HEK293 (cell line): Measurements from ENCODE around the gene MRPL55.

Experiments used
- CTCF ChIA-PET: fragments of 350-600 bp; formaldehyde crosslinking; extraction: SDS; loops from one replicate; lab custom pipeline; 2021; ENCODE audit warnings: antibody characterized with exemption; lab: Yijun Ruan, JAX
- POLR2A ChIA-PET: fragments of 300-600 bp; formaldehyde crosslinking; extraction: SDS; loops from one replicate; lab custom pipeline; 2020; ENCODE audit warnings: antibody characterized with exemption, inconsistent platforms; lab: Yijun Ruan, JAX
- H3K27ac ChIP-seq: fragments of 200-500 bp; sonication (Bioruptor generic); 2 replicates; pipeline ENCODE4 v1.5.1; 2014; ENCODE audit warnings: low read depth, low read length, control low read depth, inconsistent platforms; ENCODE audit errors: extremely low read depth
- H3K36me3 ChIP-seq, 2 experiments: fragments of 200-500 bp in 1 of 2; sonication (Bioruptor generic) in 1 of 2; 1 replicate in 1 of 2; 2 replicates in 1 of 2; pipeline ENCODE4 v1.5.1; 2014 to 2017; ENCODE audit warnings: inconsistent platforms in 2 of 2, low read length in 2 of 2; ENCODE audit not compliant: control insufficient read depth in 2 of 2, insufficient read depth in 1 of 2
- H3K4me1 ChIP-seq: fragments of 200-500 bp; sonication (Bioruptor generic); 2 replicates; pipeline ENCODE4 v1.5.1; 2014; ENCODE audit warnings: mild to moderate bottlenecking, low read length, inconsistent platforms; ENCODE audit not compliant: control insufficient read depth, insufficient read depth
- H3K4me3 ChIP-seq: 2 replicates; pipeline ENCODE4 v1.5.1; 2011; ENCODE audit warnings: low read depth, mild to moderate bottlenecking, control low read depth, low read length, moderate library complexity
- H3K9me3 ChIP-seq: fragments of 200-500 bp; sonication (Bioruptor generic); 2 replicates; pipeline ENCODE4 v1.5.1; 2014; ENCODE audit warnings: low read depth, low read length, inconsistent platforms; ENCODE audit not compliant: control insufficient read depth, insufficient read depth
- FEZF1 ChIP-seq: fragments of 450-650 bp; formaldehyde crosslinking; IDR thresholded peaks from 2 replicates; pipeline ENCODE4 v1.5.1; 2016; ENCODE audit warnings: missing biosample characterization, missing genetic modification characterization
- GFI1B ChIP-seq: fragments of 450-650 bp; formaldehyde crosslinking; IDR thresholded peaks from 2 replicates; pipeline ENCODE4 v1.5.1; 2016; ENCODE audit warnings: missing biosample characterization, missing genetic modification characterization
- GLIS1 ChIP-seq: fragments of 450-650 bp; formaldehyde crosslinking; IDR thresholded peaks from 2 replicates; pipeline ENCODE4 v1.5.1; 2016; ENCODE audit warnings: missing biosample characterization, missing genetic modification characterization
- OVOL3 ChIP-seq: fragments of 450-650 bp; formaldehyde crosslinking; IDR thresholded peaks from 2 replicates; pipeline ENCODE4 v1.5.1; 2016; ENCODE audit warnings: missing biosample characterization, missing genetic modification characterization
- PRDM4 ChIP-seq: fragments of 450-650 bp; formaldehyde crosslinking; IDR thresholded peaks from 2 replicates; pipeline ENCODE4 v1.5.1; 2017; ENCODE audit warnings: missing biosample characterization, missing genetic modification characterization
- ZBTB49 ChIP-seq: fragments of 450-650 bp; formaldehyde crosslinking; IDR thresholded peaks from 2 replicates; pipeline ENCODE4 v1.5.1; 2016; ENCODE audit warnings: missing biosample characterization, missing genetic modification characterization, low read depth
- ZFP69B ChIP-seq: fragments of 450-650 bp; formaldehyde crosslinking; IDR thresholded peaks from 2 replicates; pipeline ENCODE4 v1.5.1; 2016; ENCODE audit warnings: missing biosample characterization, missing genetic modification characterization
- ZNF140 ChIP-seq: fragments of 450-650 bp; formaldehyde crosslinking; IDR thresholded peaks from 2 replicates; pipeline ENCODE4 v1.5.1; 2016; ENCODE audit warnings: missing biosample characterization, missing genetic modification characterization
- ZNF148 ChIP-seq: fragments of 450-650 bp; formaldehyde crosslinking; IDR thresholded peaks from 2 replicates; pipeline ENCODE4 v1.5.0; 2017; ENCODE audit warnings: missing biosample characterization, missing genetic modification characterization, borderline replicate concordance
- ZNF16 ChIP-seq: fragments of 450-650 bp; formaldehyde crosslinking; IDR thresholded peaks from 2 replicates; pipeline ENCODE4 v1.5.1; 2016; ENCODE audit warnings: low read depth, missing biosample characterization, missing genetic modification characterization
- ZNF202 ChIP-seq: fragments of 450-650 bp; formaldehyde crosslinking; IDR thresholded peaks from 2 replicates; pipeline ENCODE4 v1.5.1; 2016; ENCODE audit warnings: missing biosample characterization, missing genetic modification characterization, borderline replicate concordance
- ZNF23 ChIP-seq: fragments of 450-650 bp; formaldehyde crosslinking; IDR thresholded peaks from 2 replicates; pipeline ENCODE4 v1.5.1; 2016; ENCODE audit warnings: missing biosample characterization, missing genetic modification characterization, borderline replicate concordance
- ZNF24 ChIP-seq: fragments of 450-650 bp; formaldehyde crosslinking; IDR thresholded peaks from 2 replicates; pipeline ENCODE4 v1.5.1; 2016; ENCODE audit warnings: missing biosample characterization, missing genetic modification characterization
- ZNF398 ChIP-seq: fragments of 450-650 bp; formaldehyde crosslinking; IDR thresholded peaks from 2 replicates; pipeline ENCODE4 v1.5.1; 2017; ENCODE audit warnings: missing biosample characterization, missing genetic modification characterization
- ZNF449 ChIP-seq: fragments of 450-650 bp; formaldehyde crosslinking; IDR thresholded peaks from 2 replicates; pipeline ENCODE4 v1.5.1; 2017; ENCODE audit warnings: missing biosample characterization, mild to moderate bottlenecking, missing genetic modification characterization, moderate library complexity
- ZNF521 ChIP-seq: fragments of 450-650 bp; formaldehyde crosslinking; IDR thresholded peaks from 2 replicates; pipeline ENCODE4 v1.5.1; 2017; ENCODE audit warnings: missing biosample characterization, mild to moderate bottlenecking, missing genetic modification characterization
- ZNF530 ChIP-seq: fragments of 450-650 bp; formaldehyde crosslinking; IDR thresholded peaks from 2 replicates; pipeline ENCODE4 v1.5.1; 2016; ENCODE audit warnings: low read depth, missing biosample characterization, missing genetic modification characterization
- ZNF610 ChIP-seq: fragments of 450-650 bp; formaldehyde crosslinking; IDR thresholded peaks from 2 replicates; pipeline ENCODE4 v1.5.1; 2016; ENCODE audit warnings: missing biosample characterization, missing genetic modification characterization, borderline replicate concordance
- ZNF645 ChIP-seq: fragments of 450-650 bp; formaldehyde crosslinking; IDR thresholded peaks from 2 replicates; pipeline ENCODE4; 2016; ENCODE audit warnings: missing biosample characterization, missing genetic modification characterization
- ZNF654 ChIP-seq: fragments of 450-650 bp; formaldehyde crosslinking; IDR thresholded peaks from 2 replicates; pipeline ENCODE4 v1.5.1; 2016; ENCODE audit warnings: low read depth, missing biosample characterization, missing genetic modification characterization
- ZNF76 ChIP-seq: fragments of 450-650 bp; formaldehyde crosslinking; IDR thresholded peaks from 2 replicates; pipeline ENCODE4; 2016; ENCODE audit warnings: low read depth, missing biosample characterization, missing genetic modification characterization, borderline replicate concordance
- ZSCAN23 ChIP-seq: fragments of 450-650 bp; formaldehyde crosslinking; IDR thresholded peaks from 2 replicates; pipeline ENCODE4 v1.5.1; 2016; ENCODE audit warnings: missing biosample characterization, missing genetic modification characterization

Gene MRPL55

GRCh38 chr1:228158151-228159007 lies 49.3 kb upstream of the MRPL55 start:
- ChIA-PET POLR2A (no interaction called here), CTCF (interaction anchor here (0.7 kb wide), 1 partner anchor 159 kb away, joined by 3 read pairs; no protein-coding TSS in a partner anchor)
- no peaks in the 10 kb centered on the region for H3K9me3 ChIP-seq
- no peak overlapping the region for H3K27ac ChIP-seq
- H3K4me1 ChIP-seq = peaks cover 3% of the 10 kb centered on the region; the same call in 1 of the 2 replicates
- no peak for TF ChIP-seq ZBTB49 (tag by site-specific recombination)
- TF ChIP-seq FEZF1 (tag by site-specific recombination) = no peak
- no peak for TF ChIP-seq ZNF610 (tag by site-specific recombination)
- TF ChIP-seq ZNF202 (tag by site-specific recombination) = no peak
- no peak for TF ChIP-seq GFI1B (tag by site-specific recombination)
- no peak for TF ChIP-seq ZNF76
- TF ChIP-seq OVOL3 (tag by site-specific recombination) = no peak
- no peak for TF ChIP-seq ZNF148 (tag by site-specific recombination)
- no peak for TF ChIP-seq ZNF398 (tag by site-specific recombination)
- TF ChIP-seq ZNF530 (tag by site-specific recombination) = no peak
- TF ChIP-seq ZNF449 (tag by site-specific recombination) = no peak
- TF ChIP-seq ZSCAN23 = no peak
- TF ChIP-seq ZFP69B (tag by site-specific recombination) = no peak
- TF ChIP-seq, all 188 proteins: peak for 0
- H3K36me3 ChIP-seq = no peaks in the 10 kb centered on the region
- H3K4me3 ChIP-seq = no peak overlapping the region

- Histone ChIP-seq H3K36me3 (no peaks in the 10 kb centered on the region), H3K4me3 (no peak overlapping the region), H3K27ac (no peak overlapping the region), H3K4me1 (peaks cover 3% of the 10 kb centered on the region; the same call in 1 of the 2 replicates), H3K9me3 (no peaks in the 10 kb centered on the region)
- POLR2A ChIA-PET = interaction anchor here (0.7 to 9.6 kb wide), 3 partner anchors 6 to 31 kb away, joined by 3 to 82 read pairs (median 3); partner anchors contain the start of gene IBA57
- CTCF ChIA-PET = interaction anchor here (0.7 kb wide), 1 partner anchor 158 kb away, joined by 3 read pairs; no protein-coding TSS in a partner anchor
- no peak for TF ChIP-seq ZNF645 (tag by site-specific recombination)
- TF ChIP-seq GLIS1 (tag by site-specific recombination) = no peak
- TF ChIP-seq ZNF24 = no peak
- no peak for TF ChIP-seq PRDM4
- no peak for TF ChIP-seq ZNF140 (tag by site-specific recombination)
- no peak for TF ChIP-seq ZNF23
- no peak for TF ChIP-seq ZNF654 (tag by site-specific recombination)
- no peak for TF ChIP-seq ZNF16 (tag by site-specific recombination)
- no peak for TF ChIP-seq ZNF521 (tag by site-specific recombination)
Measured at GRCh38 chr1:228157729-228158126, 48.6 kb upstream of the MRPL55 start.
